GM23248 (cell line): ENCODE data around the gene GRK6.

Experiments used
- EZH2 ChIP-seq: fragments of 200-600 bp; sonication (generic); IDR thresholded peaks from 2 replicates; pipeline ENCODE4 v1.6.1; 2018; ENCODE audit warnings: antibody characterized with exemption, mild to moderate bottlenecking; ENCODE audit not compliant: insufficient read depth, poor library complexity, severe bottlenecking
- EZH2phosphoT487 ChIP-seq: fragments of 200-600 bp; sonication (generic); IDR thresholded peaks from 2 replicates; pipeline ENCODE4 v1.6.1; 2018; ENCODE audit warnings: antibody characterized with exemption, moderate library complexity, mild to moderate bottlenecking, low read depth; ENCODE audit not compliant: insufficient read depth

DNA sequence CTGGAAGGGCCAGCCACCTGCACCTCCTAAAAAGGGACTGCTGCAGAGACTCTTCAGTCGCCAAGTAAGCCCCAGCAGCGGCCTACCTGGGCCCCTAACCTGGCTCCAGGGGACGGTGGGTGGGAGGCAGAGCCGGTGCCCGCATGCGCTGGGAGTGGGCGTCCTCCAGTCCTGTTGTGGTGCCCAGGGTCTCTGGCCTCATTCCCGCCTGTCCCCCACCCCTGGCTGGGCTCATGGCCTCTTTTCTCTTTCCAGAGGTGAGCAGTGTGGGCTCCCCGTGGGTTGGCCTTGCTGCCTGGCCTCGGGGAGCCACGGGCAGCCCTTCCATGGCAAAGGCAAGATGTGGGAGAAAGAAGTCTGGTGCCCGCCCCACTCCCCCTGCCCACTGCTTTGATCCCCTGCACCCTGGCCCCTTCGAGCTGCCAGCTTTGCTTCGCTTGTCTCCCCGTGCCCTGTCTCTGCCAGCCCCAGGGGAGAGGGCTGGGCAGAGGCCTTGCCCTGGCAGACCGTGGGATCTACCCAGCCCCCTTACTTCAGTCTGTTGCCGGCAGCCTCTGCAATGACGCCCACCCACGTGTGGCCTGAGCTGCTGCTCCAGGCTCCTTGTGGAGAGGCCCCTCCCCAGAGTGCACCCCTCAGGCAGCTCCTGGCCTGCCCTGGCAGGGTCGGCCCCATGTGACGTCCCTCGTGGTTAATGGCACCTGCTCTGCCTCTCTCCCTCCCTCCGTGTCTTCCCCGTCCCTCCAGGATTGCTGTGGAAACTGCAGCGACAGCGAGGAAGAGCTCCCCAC, 14.7 kb downstream of the GRK6 start:
- TF ChIP-seq EZH2 (no peak), EZH2phosphoT487 (no peak)
